Measurements from ENCODE around the gene KLHL25. TPM values are rescaled to one million over a fixed set of nuclear protein-coding genes. Genes with fewer than 3 reads are reported as not detected.

The KLHL25 gene
- total and polyA plus RNA-seq, 2 of the 13 experiments (the other 11 are each of a cell fraction or from before 2014, with no cell fraction given): 3.7 to 8.2 TPM

DNA sequence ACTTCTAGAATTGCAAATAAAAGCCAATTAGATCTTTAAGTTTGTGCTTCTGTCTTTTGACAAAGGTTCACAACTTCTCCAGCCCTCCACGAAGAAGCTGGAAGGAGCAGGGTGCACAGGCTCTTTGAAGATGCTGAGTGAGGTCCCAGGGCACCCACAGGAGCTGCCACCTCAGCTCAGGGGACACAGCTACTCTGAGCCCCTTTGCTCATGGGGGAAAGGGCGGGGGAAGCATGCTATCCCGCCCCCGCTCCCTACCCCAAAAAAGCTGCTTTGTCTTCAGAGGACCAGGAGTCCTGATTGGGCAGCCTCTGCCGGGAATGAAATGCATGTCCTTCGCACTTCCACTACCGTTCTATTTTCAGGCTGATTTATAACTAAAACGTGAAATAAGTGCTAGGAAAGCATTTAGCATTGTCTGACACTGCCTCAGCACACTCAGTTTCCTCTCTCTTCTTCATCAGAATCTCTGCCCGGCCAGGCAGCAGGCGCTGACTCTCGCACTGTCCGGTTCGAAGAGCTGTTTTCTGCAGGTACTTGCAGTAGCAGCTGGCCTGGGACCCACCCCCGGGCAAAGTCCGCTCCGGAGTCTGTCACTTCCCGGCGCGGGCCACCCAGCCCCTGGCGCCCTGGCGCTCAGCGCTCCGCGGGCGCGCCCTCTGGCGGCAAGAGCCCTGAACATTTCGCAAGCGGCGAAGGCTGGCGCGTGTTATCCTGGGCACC, 45.5 kb upstream of the KLHL25 start (continued):
- TF ChIP-seq, protein P1, sequence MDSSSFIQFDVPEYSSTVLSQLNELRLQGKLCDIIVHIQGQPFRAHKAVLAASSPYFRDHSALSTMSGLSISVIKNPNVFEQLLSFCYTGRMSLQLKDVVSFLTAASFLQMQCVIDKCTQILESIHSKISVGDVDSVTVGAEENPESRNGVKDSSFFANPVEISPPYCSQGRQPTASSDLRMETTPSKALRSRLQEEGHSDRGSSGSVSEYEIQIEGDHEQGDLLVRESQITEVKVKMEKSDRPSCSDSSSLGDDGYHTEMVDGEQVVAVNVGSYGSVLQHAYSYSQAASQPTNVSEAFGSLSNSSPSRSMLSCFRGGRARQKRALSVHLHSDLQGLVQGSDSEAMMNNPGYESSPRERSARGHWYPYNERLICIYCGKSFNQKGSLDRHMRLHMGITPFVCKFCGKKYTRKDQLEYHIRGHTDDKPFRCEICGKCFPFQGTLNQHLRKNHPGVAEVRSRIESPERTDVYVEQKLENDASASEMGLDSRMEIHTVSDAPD (CRISPR knock-in tag; IDR thresholded peaks at IDR 0.05): no peak; the same call in 1 of the 2 replicates
- TF ChIP-seq MIER3 (CRISPR knock-in tag; IDR thresholded peaks at IDR 0.05; ENCODE audit: borderline replicate concordance) (peak; percentile 84; the same call in 1 of the 2 replicates), CBX5 (CRISPR knock-in tag; IDR thresholded peaks at IDR 0.05; ENCODE audit: borderline replicate concordance) (peak; percentile 92), MEIS2 (CRISPR knock-in tag; IDR thresholded peaks at IDR 0.05) (peak; percentile 82; the same call in 1 of the 2 replicates), STAT5B (CRISPR knock-in tag; IDR thresholded peaks at IDR 0.05) (no peak), PHB2 (IDR thresholded peaks at IDR 0.05; ENCODE audit: partially characterized antibody) (no peak), MIXL1 (CRISPR knock-in tag; IDR thresholded peaks at IDR 0.05) (no peak; the same call in 1 of the 2 replicates), SRSF9 (IDR thresholded peaks at IDR 0.05; ENCODE audit: borderline replicate concordance, insufficient read depth, low read depth, low read length, poor library complexity, severe bottlenecking) (no peak), MZF1 (CRISPR knock-in tag; IDR thresholded peaks at IDR 0.05; ENCODE audit: borderline replicate concordance) (no peak), ZFP36 (IDR thresholded peaks at IDR 0.05; ENCODE audit: borderline replicate concordance, low read depth, low read length, partially characterized antibody) (no peak), ZNF766 (CRISPR knock-in tag; IDR thresholded peaks at IDR 0.05; ENCODE audit: borderline replicate concordance) (peak; percentile 76; the same call in 1 of the 2 replicates), ZBTB7B (CRISPR knock-in tag; IDR thresholded peaks at IDR 0.05) (peak; percentile 85), GTF3A (CRISPR knock-in tag; conservative IDR thresholded peaks at IDR 0.05) (no peak), MYC (CRISPR knock-in tag; IDR thresholded peaks at IDR 0.05; ENCODE audit: borderline replicate concordance) (peak; percentile 90), KDM4B (CRISPR knock-in tag; IDR thresholded peaks at IDR 0.05) (peak; percentile 60; the same call in 1 of the 2 replicates), KLF15 (CRISPR knock-in tag; IDR thresholded peaks at IDR 0.05; ENCODE audit: borderline replicate concordance) (no peak), JUN (CRISPR knock-in tag; IDR thresholded peaks at IDR 0.05) (peak; percentile 52; the same call in 1 of the 2 replicates), MATR3 (CRISPR knock-in tag; IDR thresholded peaks at IDR 0.05) (no peak), BHLHE40 (IDR thresholded peaks at IDR 0.05; ENCODE audit: low read length) (peak; percentile 35; the same call in 1 of the 2 replicates)
- TF ChIP-seq, protein P2, sequence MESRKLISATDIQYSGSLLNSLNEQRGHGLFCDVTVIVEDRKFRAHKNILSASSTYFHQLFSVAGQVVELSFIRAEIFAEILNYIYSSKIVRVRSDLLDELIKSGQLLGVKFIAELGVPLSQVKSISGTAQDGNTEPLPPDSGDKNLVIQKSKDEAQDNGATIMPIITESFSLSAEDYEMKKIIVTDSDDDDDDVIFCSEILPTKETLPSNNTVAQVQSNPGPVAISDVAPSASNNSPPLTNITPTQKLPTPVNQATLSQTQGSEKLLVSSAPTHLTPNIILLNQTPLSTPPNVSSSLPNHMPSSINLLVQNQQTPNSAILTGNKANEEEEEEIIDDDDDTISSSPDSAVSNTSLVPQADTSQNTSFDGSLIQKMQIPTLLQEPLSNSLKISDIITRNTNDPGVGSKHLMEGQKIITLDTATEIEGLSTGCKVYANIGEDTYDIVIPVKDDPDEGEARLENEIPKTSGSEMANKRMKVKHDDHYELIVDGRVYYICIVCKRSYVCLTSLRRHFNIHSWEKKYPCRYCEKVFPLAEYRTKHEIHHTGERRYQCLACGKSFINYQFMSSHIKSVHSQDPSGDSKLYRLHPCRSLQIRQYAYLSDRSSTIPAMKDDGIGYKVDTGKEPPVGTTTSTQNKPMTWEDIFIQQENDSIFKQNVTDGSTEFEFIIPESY (CRISPR knock-in tag; IDR thresholded peaks at IDR 0.05): peak; percentile 46; the same call in 1 of the 2 replicates
- TF ChIP-seq, protein P3, sequence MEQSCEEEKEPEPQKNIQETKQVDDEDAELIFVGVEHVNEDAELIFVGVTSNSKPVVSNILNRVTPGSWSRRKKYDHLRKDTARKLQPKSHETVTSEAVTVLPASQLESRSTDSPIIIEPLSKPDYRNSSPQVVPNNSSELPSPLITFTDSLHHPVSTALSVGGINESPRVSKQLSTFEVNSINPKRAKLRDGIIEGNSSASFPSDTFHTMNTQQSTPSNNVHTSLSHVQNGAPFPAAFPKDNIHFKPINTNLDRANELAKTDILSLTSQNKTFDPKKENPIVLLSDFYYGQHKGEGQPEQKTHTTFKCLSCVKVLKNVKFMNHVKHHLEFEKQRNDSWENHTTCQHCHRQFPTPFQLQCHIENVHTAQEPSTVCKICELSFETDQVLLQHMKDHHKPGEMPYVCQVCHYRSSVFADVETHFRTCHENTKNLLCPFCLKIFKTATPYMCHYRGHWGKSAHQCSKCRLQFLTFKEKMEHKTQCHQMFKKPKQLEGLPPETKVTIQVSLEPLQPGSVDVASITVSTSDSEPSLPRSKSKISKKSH (CRISPR knock-in tag; IDR thresholded peaks at IDR 0.05; ENCODE audit: borderline replicate concordance): no peak; the same call in 1 of the 2 replicates
- TF ChIP-seq, protein P4, sequence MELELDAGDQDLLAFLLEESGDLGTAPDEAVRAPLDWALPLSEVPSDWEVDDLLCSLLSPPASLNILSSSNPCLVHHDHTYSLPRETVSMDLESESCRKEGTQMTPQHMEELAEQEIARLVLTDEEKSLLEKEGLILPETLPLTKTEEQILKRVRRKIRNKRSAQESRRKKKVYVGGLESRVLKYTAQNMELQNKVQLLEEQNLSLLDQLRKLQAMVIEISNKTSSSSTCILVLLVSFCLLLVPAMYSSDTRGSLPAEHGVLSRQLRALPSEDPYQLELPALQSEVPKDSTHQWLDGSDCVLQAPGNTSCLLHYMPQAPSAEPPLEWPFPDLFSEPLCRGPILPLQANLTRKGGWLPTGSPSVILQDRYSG (CRISPR knock-in tag; IDR thresholded peaks at IDR 0.05): peak; percentile 50; the same call in 1 of the 2 replicates

All from HepG2 (cell line).